ENCODE results near the gene SHISAL2B. TPM values are rescaled to one million over a fixed set of nuclear protein-coding genes. Genes with fewer than 3 reads are reported as not detected.
"Not testable (repeated sequence)": the region's sequence is repeated elsewhere in the genome, so short reads cannot be mapped to it uniquely, and the experiment has no call there.

Gene SHISAL2B
- not detected in 2 replicates for total RNA-seq

GRCh38 chr5:64690417-64691151 is at the start of gene SHISAL2B:
SHISAL2B (plus strand) TSS chr5:64690503; CDS start chr5:64690624, 121 bp downstream.
- intact Hi-C loops (cut with micrococcal nuclease): no loop called here

GRCh38 chr5:64644831-64645230 is 45.5 kb upstream of the SHISAL2B start:
- intact Hi-C loops (cut with micrococcal nuclease): no loop called here

GRCh38 chr5:64646169-64646568 is 44.1 kb upstream of the SHISAL2B start:
- intact Hi-C loops (cut with micrococcal nuclease): no loop called here

- intact Hi-C loops (cut with micrococcal nuclease): no loop called here
Observed at GRCh38 chr5:64649512-64649911, 40.8 kb upstream of the SHISAL2B start.

- intact Hi-C loops (cut with micrococcal nuclease): no loop called here
Observed at GRCh38 chr5:64653766-64654560, 36.3 kb upstream of the SHISAL2B start.

- intact Hi-C loops (cut with micrococcal nuclease): no loop called here
Observed at GRCh38 chr5:64654561-64654938, 35.8 kb upstream of the SHISAL2B start.

GRCh38 chr5:64655596-64655995 is 34.7 kb upstream of the SHISAL2B start:
- intact Hi-C loops (cut with micrococcal nuclease): no loop called here

- intact Hi-C loops (cut with micrococcal nuclease): no loop called here
Observed at GRCh38 chr5:64659289-64659688, 31.0 kb upstream of the SHISAL2B start.

GRCh38 chr5:64663181-64663580 is 27.1 kb upstream of the SHISAL2B start:
- intact Hi-C loops (cut with micrococcal nuclease): not testable (repeated sequence)

GRCh38 chr5:64665243-64665642 is 25.1 kb upstream of the SHISAL2B start:
- intact Hi-C loops (cut with micrococcal nuclease): no loop called here

- intact Hi-C loops (cut with micrococcal nuclease): no loop called here
Observed at GRCh38 chr5:64666078-64666477, 24.2 kb upstream of the SHISAL2B start.

- intact Hi-C loops (cut with micrococcal nuclease): no loop called here
Observed at GRCh38 chr5:64667068-64667467, 23.2 kb upstream of the SHISAL2B start.

- intact Hi-C loops (cut with micrococcal nuclease): no loop called here
Observed at GRCh38 chr5:64670277-64670676, 20.0 kb upstream of the SHISAL2B start.

- intact Hi-C loops (cut with micrococcal nuclease): no loop called here
Observed at GRCh38 chr5:64671678-64672077, 18.6 kb upstream of the SHISAL2B start.

GRCh38 chr5:64678374-64678773 is 11.9 kb upstream of the SHISAL2B start:
- intact Hi-C loops (cut with micrococcal nuclease): no loop called here

GRCh38 chr5:64680289-64680688 is 10.0 kb upstream of the SHISAL2B start:
- intact Hi-C loops (cut with micrococcal nuclease): no loop called here

- intact Hi-C loops (cut with micrococcal nuclease): no loop called here
Observed at GRCh38 chr5:64682608-64683007, 7.7 kb upstream of the SHISAL2B start.

GRCh38 chr5:64685866-64686265 is 4.4 kb upstream of the SHISAL2B start:
- intact Hi-C loops (cut with micrococcal nuclease): no loop called here

- intact Hi-C loops (cut with micrococcal nuclease): no loop called here
Observed at GRCh38 chr5:64688391-64688790, 1.9 kb upstream of the SHISAL2B start.

GRCh38 chr5:64688965-64689364 is 1.3 kb upstream of the SHISAL2B start:
- intact Hi-C loops (cut with micrococcal nuclease): no loop called here

- intact Hi-C loops (cut with micrococcal nuclease): no loop called here
Observed at GRCh38 chr5:64690104-64690416, 243 bp upstream of the SHISAL2B start.

GRCh38 chr5:64691291-64691690 is 988 bp downstream of the SHISAL2B start:
- intact Hi-C loops (cut with micrococcal nuclease): no loop called here

- intact Hi-C loops (cut with micrococcal nuclease): no loop called here
Observed at GRCh38 chr5:64693636-64694035, 3.3 kb downstream of the SHISAL2B start.
